Measurements from ENCODE around the gene FBLIM1. TPM values are rescaled to one million over a fixed set of nuclear protein-coding genes. Genes with fewer than 3 reads are reported as not detected.
"Not testable (repeated sequence)": the region's sequence is repeated elsewhere in the genome, so short reads cannot be mapped to it uniquely, and the experiment has no call there.

FBLIM1 gene
- total RNA-seq, 2 experiments from 2014 or later = 0.05 TPM; not detected in 1

DNA sequence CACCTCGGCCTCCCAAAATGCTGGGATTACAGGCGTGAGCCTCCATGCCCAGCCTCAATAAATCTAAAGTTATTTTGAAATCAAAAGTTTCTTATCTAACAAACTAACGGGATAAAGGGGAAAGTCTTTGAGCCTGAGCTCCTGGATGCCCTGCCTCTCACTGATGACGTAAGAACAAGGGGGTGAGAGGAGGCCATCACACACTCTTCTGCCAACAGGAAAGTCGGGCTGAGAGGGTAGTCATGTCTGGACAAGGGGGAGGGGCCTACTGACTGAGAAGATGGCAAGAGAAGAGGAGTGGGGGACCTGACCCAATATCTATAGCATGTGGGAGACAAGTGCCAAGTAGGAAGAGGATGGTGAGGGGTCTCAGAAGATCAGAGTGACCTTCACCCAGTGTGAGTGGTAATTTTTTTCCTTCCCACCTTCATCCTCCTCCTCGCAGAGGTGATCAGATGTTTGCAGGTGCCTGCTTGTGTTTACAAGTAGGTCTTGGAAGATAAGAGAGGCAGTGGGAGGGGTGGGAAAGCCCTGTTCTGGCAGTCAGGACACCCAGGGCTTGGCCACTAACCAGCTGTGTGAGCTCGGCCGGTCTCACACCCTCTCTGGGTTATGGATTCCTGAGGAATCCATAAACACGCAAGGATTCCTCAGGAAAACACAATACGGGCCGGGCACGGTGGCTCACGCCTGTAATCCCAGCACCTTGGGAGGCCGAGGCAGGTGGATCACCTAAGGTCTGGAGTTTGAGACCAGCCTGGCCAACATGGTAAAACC, 39.2 kb downstream of the FBLIM1 start:
- Mint-ChIP-seq H3K9me3 (no peaks in the 10 kb centered on the region), H3K4me3 (no peak overlapping the region), H3K4me1 (ENCODE audit: low read depth) (peaks cover 3% of the 10 kb centered on the region), H3K27ac (no peak overlapping the region), H3K27me3 (peaks cover 1% of the 10 kb centered on the region), H3K36me3 (no peaks in the 10 kb centered on the region)
- intact Hi-C loops (cut with micrococcal nuclease) = no loop called here
- POLR2A ChIA-PET = no interaction called here
- CTCF ChIA-PET = interaction anchor here (0.6 to 2.0 kb wide), 2 partner anchors 17 to 20 kb away, joined by 6 to 7 read pairs; no protein-coding TSS in a partner anchor
- DNase-seq = no peak

GRCh38 chr1:15799004-15799867, 40.6 kb downstream of the FBLIM1 start:
- H3K27ac Mint-ChIP-seq = no peak overlapping the region

GRCh38 chr1:15799928-15800835, 41.6 kb downstream of the FBLIM1 start:
- Mint-ChIP-seq H3K27ac (no peak overlapping the region), H3K9me3 (no peaks in the 10 kb centered on the region), H3K4me3 (no peak overlapping the region), H3K4me1 (ENCODE audit: low read depth) (no peaks in the 10 kb centered on the region), H3K36me3 (no peaks in the 10 kb centered on the region), H3K27me3 (peaks cover 1% of the 10 kb centered on the region)
- intact Hi-C loops (cut with micrococcal nuclease) = no loop called here
- ChIA-PET POLR2A (no interaction called here), CTCF (interaction anchor here (2.8 kb wide), 1 partner anchor 8 kb away, joined by 15 read pairs; no protein-coding TSS in a partner anchor)
- DNase-seq = no peak

More at GRCh38 chr1:15799004-15799867, 40.6 kb downstream of the FBLIM1 start:
- ChIA-PET CTCF (interaction anchor here (1.0 to 2.8 kb wide), 2 partner anchors 7 to 256 kb away, joined by 4 to 15 read pairs; no protein-coding TSS in a partner anchor), POLR2A (no interaction called here)
- peaks cover 1% of the 10 kb centered on the region for H3K27me3 Mint-ChIP-seq
- intact Hi-C loops (cut with micrococcal nuclease) = no loop called here
- no peaks in the 10 kb centered on the region for H3K9me3 Mint-ChIP-seq
- H3K4me1 Mint-ChIP-seq (ENCODE audit: low read depth) = peaks cover 3% of the 10 kb centered on the region
- no peak overlapping the region for H3K4me3 Mint-ChIP-seq
- no peaks in the 10 kb centered on the region for H3K36me3 Mint-ChIP-seq
- peak; percentile 36 for DNase-seq

GRCh38 chr1:15802234-15802965, 43.8 kb downstream of the FBLIM1 start:
- Mint-ChIP-seq H3K36me3 (no peaks in the 10 kb centered on the region), H3K27me3 (peaks cover 1% of the 10 kb centered on the region), H3K9me3 (no peaks in the 10 kb centered on the region), H3K27ac (no peak overlapping the region), H3K4me1 (ENCODE audit: low read depth) (no peaks in the 10 kb centered on the region), H3K4me3 (no peak overlapping the region)
- intact Hi-C loops (cut with micrococcal nuclease) = no loop called here
- DNase-seq = no peak
- CTCF ChIA-PET = interaction anchor here (0.9 to 2.8 kb wide), 6 partner anchors 10 to 205 kb away, joined by 3 to 15 read pairs (median 6); no protein-coding TSS in a partner anchor
- POLR2A ChIA-PET = no interaction called here

- intact Hi-C loops (cut with micrococcal nuclease) = loop anchor here (1.0 kb wide), 1 partner anchor 191 kb away; no protein-coding TSS in a partner anchor
- Mint-ChIP-seq H3K9me3 (no peaks in the 10 kb centered on the region), H3K36me3 (no peaks in the 10 kb centered on the region), H3K4me3 (no peak overlapping the region), H3K27ac (no peak overlapping the region), H3K4me1 (ENCODE audit: low read depth) (no peaks in the 10 kb centered on the region), H3K27me3 (no peaks in the 10 kb centered on the region)
- ChIA-PET POLR2A (no interaction called here), CTCF (interaction anchor here (1.0 to 1.9 kb wide), 7 partner anchors 11 to 280 kb away, joined by 3 to 12 read pairs (median 6); no protein-coding TSS in a partner anchor)
- DNase-seq = peak; percentile 32
Observed at GRCh38 chr1:15803380-15803779, 44.8 kb downstream of the FBLIM1 start.

- Mint-ChIP-seq H3K27me3 (no peaks in the 10 kb centered on the region), H3K4me3 (no peak overlapping the region), H3K9me3 (no peaks in the 10 kb centered on the region), H3K36me3 (no peaks in the 10 kb centered on the region), H3K4me1 (ENCODE audit: low read depth) (no peaks in the 10 kb centered on the region), H3K27ac (no peak overlapping the region)
- DNase-seq = no peak
- ChIA-PET CTCF (interaction anchor here (1.0 to 1.9 kb wide), 7 partner anchors 11 to 279 kb away, joined by 3 to 12 read pairs (median 6); no protein-coding TSS in a partner anchor), POLR2A (no interaction called here)
- intact Hi-C loops (cut with micrococcal nuclease) = no loop called here
Observed at GRCh38 chr1:15804060-15804459, 45.5 kb downstream of the FBLIM1 start.

DNA sequence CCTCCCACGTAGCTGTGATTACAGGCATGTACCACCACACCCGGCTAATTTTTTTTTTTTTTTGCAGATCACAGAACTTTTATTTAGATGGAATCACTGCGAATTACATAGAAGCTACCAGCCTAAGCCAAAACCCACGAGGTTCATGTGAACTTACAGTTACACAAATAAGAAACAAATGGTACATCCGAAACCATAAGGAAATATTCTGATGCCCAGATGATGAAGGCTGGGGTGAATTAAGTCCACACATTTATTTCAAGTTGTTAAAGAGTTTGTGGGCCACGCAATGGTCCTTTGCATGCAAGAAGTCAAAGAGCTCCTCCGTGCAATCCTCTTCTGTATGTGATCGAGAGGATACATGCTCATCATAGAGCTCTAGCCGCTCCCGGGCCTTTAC, 48.5 kb downstream of the FBLIM1 start:
- Mint-ChIP-seq H3K27me3 (no peaks in the 10 kb centered on the region), H3K4me1 (ENCODE audit: low read depth) (no peaks in the 10 kb centered on the region), H3K27ac (no peak overlapping the region), H3K4me3 (no peak overlapping the region), H3K36me3 (no peaks in the 10 kb centered on the region), H3K9me3 (no peaks in the 10 kb centered on the region)
- ChIA-PET POLR2A (no interaction called here), CTCF (interaction anchor here (1.0 to 2.0 kb wide), 2 partner anchors 15 to 16 kb away, joined by 3 to 6 read pairs; no protein-coding TSS in a partner anchor)
- intact Hi-C loops (cut with micrococcal nuclease) = no loop called here
- no peak for DNase-seq

DNA sequence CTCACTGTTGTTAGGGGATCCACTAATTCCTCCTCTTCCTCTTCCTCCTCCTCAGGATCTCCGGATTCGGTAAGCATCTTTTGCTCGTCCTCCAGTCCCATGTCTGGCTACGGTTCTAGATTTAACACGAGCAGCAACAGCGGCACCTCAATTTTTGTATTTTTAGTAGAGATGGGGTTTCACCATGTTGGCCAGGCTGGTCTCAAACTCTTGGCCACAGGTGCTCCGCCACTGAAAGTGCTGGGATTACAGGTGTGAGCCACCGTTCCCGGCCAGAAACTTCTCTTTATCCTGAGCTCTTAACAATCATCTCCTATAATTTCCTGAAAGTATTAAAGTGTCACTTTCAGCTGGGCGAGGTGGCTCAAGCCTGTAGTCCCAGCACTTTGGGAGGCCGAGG, 49.0 kb downstream of the FBLIM1 start, which contains the start of gene UQCRHL:
Gene UQCRHL, minus strand, starts transcription at position 101 of the 400 bp plus-strand sequence. Its CDS starts 0 bp downstream, at position 101.
- H3K4me1 Mint-ChIP-seq (ENCODE audit: low read depth); H3K36me3 Mint-ChIP-seq; DNase-seq; POLR2A ChIA-PET; H3K27ac Mint-ChIP-seq; H3K4me3 Mint-ChIP-seq; H3K27me3 Mint-ChIP-seq; intact Hi-C loops (cut with micrococcal nuclease); H3K9me3 Mint-ChIP-seq: not testable (repeated sequence)
- CTCF ChIA-PET = interaction anchor here (1.2 to 2.0 kb wide), 2 partner anchors 16 to 202 kb away, joined by 4 to 6 read pairs; no protein-coding TSS in a partner anchor

DNA sequence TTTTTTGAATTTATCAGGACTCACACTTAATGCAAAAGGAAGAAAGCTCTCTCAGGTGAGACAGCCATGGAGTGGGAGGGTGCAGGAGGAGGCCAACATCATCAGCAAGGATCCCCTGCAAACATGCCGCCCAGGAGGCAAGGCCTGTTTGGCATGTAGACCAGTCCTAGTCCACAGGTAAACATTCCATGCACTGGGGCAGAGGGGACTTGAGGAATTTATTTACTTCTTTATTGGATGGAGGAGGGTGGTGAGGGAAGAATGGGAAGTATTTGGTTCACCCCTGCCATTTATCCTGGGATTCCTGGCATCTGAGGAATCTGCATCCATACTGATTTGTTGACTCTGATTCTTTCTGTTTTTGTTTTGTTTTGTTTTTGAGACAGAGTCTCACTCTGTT, 50.4 kb downstream of the FBLIM1 start:
- no peaks in the 10 kb centered on the region for H3K36me3 Mint-ChIP-seq
- H3K4me3 Mint-ChIP-seq = no peak overlapping the region
- ChIA-PET CTCF (interaction anchor here (1.2 to 2.0 kb wide), 2 partner anchors 17 to 200 kb away, joined by 4 to 6 read pairs; no protein-coding TSS in a partner anchor), POLR2A (no interaction called here)
- no peaks in the 10 kb centered on the region for H3K27me3 Mint-ChIP-seq
- H3K9me3 Mint-ChIP-seq = no peaks in the 10 kb centered on the region
- H3K4me1 Mint-ChIP-seq (ENCODE audit: low read depth) = no peaks in the 10 kb centered on the region
- no peak overlapping the region for H3K27ac Mint-ChIP-seq
- DNase-seq = no peak
- intact Hi-C loops (cut with micrococcal nuclease) = no loop called here

- Mint-ChIP-seq H3K9me3 (no peaks in the 10 kb centered on the region), H3K27ac (no peak overlapping the region), H3K27me3 (no peaks in the 10 kb centered on the region), H3K36me3 (no peaks in the 10 kb centered on the region), H3K4me3 (no peak overlapping the region), H3K4me1 (ENCODE audit: low read depth) (no peaks in the 10 kb centered on the region)
- ChIA-PET POLR2A (no interaction called here), CTCF (interaction anchor here (1.1 kb wide), 1 partner anchor 18 kb away, joined by 5 read pairs; no protein-coding TSS in a partner anchor)
- intact Hi-C loops (cut with micrococcal nuclease) = no loop called here
- no peak for DNase-seq
Observed at GRCh38 chr1:15810073-15810472, 51.5 kb downstream of the FBLIM1 start.

GRCh38 chr1:15816674-15817073, 58.1 kb downstream of the FBLIM1 start:
- Mint-ChIP-seq H3K27ac (no peak overlapping the region), H3K4me3 (no peak overlapping the region), H3K27me3 (no peaks in the 10 kb centered on the region), H3K4me1 (ENCODE audit: low read depth) (peaks cover 5% of the 10 kb centered on the region), H3K9me3 (no peaks in the 10 kb centered on the region), H3K36me3 (no peaks in the 10 kb centered on the region)
- intact Hi-C loops (cut with micrococcal nuclease) = loop anchor here (5.0 kb wide), 1 partner anchor 101 kb away; no protein-coding TSS in a partner anchor
- ChIA-PET CTCF (interaction anchor here (0.6 to 2.7 kb wide), 7 partner anchors 9 to 72 kb away, joined by 3 to 12 read pairs (median 9); partner anchors contain the start of gene SPEN), POLR2A (no interaction called here)
- no peak for DNase-seq

Measured in activated CD4-positive, alpha-beta memory T cell treated with anti-CD3 and anti-CD28 coated beads for 36 hours (primary cell).